Measurements from ENCODE around the gene PPT1.

Gene PPT1

GRCh38 chr1:40027647-40028046, 69.4 kb downstream of the PPT1 start:
- DNase-seq (ENCODE audit: low spot score) = no peak

DNA sequence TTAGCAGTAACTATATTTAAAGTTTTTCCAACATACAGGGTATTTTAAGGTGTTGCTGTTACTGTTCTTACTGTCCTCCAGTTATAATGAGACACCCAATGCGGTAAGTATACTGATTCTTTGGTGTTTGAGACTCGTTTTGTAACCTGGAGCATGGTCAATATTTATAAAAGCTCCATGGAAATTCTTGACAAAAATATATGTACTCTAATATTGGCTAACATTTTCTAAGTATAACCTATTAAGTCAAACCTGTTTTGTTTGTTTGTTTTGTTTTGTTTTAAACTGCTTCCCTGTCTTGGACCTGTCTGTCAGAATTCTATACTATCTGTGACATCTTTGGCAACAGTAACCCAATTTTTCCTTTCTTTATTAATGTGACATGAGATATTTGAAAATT, 72.4 kb downstream of the PPT1 start:
- no peak for DNase-seq (ENCODE audit: low spot score)

- no peak for DNase-seq (ENCODE audit: low spot score)
These were observed 73.6 kb downstream of the PPT1 start for GRCh38 chr1:40023379-40023944.
